Neural cell (in vitro differentiated cells): ENCODE data around the gene MACROH2A1. TPM values are rescaled to one million over a fixed set of nuclear protein-coding genes. Genes with fewer than 3 reads are reported as not detected.

Source experiments
- H2AFZ ChIP-seq: fragments of 200-600, 300-800 bp; sonication (generic), shearing (Covaris generic); 2 replicates; pipeline ENCODE4 v1.6.0; 2014; ENCODE audit warnings: low read depth, mild to moderate bottlenecking, antibody characterized with exemption, low read length, moderate library complexity
- H3F3A ChIP-seq: fragments of 200-600 bp; shearing (Covaris generic); 2 replicates; pipeline ENCODE4 v1.6.1; 2016; ENCODE audit warnings: mild to moderate bottlenecking, moderate library complexity, mixed read lengths, antibody characterized with exemption, low read length; ENCODE audit not compliant: insufficient read depth, poor library complexity, severe bottlenecking
- H3K27ac ChIP-seq: fragments of 200-600, 300-800 bp; sonication (generic), shearing (Covaris generic); 2 replicates; pipeline ENCODE4 v1.5.1; 2014; ENCODE audit warnings: mild to moderate bottlenecking, low read length, moderate library complexity
- H3K27me3 ChIP-seq: fragments of 300-800, 200-600 bp; sonication (generic), shearing (Covaris generic); 2 replicates; pipeline ENCODE4 v1.6.0; 2014; ENCODE audit warnings: mild to moderate bottlenecking, low read depth, low read length, moderate library complexity; ENCODE audit not compliant: insufficient read depth
- H3K36me3 ChIP-seq: fragments of 300-800, 200-600 bp; sonication (generic), shearing (Covaris generic); 2 replicates; pipeline ENCODE4 v1.5.1; 2014; ENCODE audit warnings: mild to moderate bottlenecking, antibody characterized with exemption, low read length, moderate library complexity; ENCODE audit not compliant: insufficient read depth
- H3K4me2 ChIP-seq: fragments of 300-800, 200-600 bp; sonication (generic), shearing (Covaris generic); 2 replicates; pipeline ENCODE4 v1.6.0; 2014; ENCODE audit warnings: mild to moderate bottlenecking, low read length
- H3K4me3 ChIP-seq: fragments of 300-800, 200-600 bp; sonication (generic), shearing (Covaris generic); 2 replicates; pipeline ENCODE4 v1.5.1; 2014; ENCODE audit warnings: mild to moderate bottlenecking, low read length, moderate library complexity
- H3K79me2 ChIP-seq: fragments of 200-600 bp; shearing (Covaris generic); replicated peaks from 2 replicates; pipeline ENCODE4 v1.6.0; 2014; ENCODE audit warnings: mild to moderate bottlenecking, low read length, moderate library complexity; ENCODE audit not compliant: insufficient read depth
- H3K9ac ChIP-seq: fragments of 300-800, 200-600 bp; sonication (generic), shearing (Covaris generic); 2 replicates; pipeline ENCODE4 v1.6.1; 2016; ENCODE audit warnings: mild to moderate bottlenecking, low read length, mixed read lengths
- H3K9me2 ChIP-seq: fragments of 200-600 bp; shearing (Covaris generic); 2 replicates; pipeline ENCODE4 v1.6.1; 2016; ENCODE audit warnings: mild to moderate bottlenecking, low read length, mixed read lengths; ENCODE audit not compliant: insufficient read depth
- H3K9me3 ChIP-seq: fragments of 200-600, 300-800 bp; sonication (generic), shearing (Covaris generic); 2 replicates; pipeline ENCODE4 v1.6.1; 2016; ENCODE audit warnings: mild to moderate bottlenecking, mixed run types, low read length, moderate library complexity, mixed read lengths
- H4K20me1 ChIP-seq: fragments of 200-600 bp; shearing (Covaris generic); 2 replicates; pipeline ENCODE4 v1.6.1; 2016; ENCODE audit warnings: mild to moderate bottlenecking, mixed run types; ENCODE audit not compliant: insufficient read depth
- CTCF ChIP-seq: fragments of 450-650 bp; IDR thresholded peaks from 2 replicates; pipeline ENCODE4 v1.5.1; 2014; ENCODE audit warnings: antibody characterized with exemption, mild to moderate bottlenecking, moderate library complexity; ENCODE audit not compliant: poor library complexity, severe bottlenecking
- EP300 ChIP-seq: fragments of 450-650 bp; conservative IDR thresholded peaks from 2 replicates; pipeline ENCODE4 v1.6.1; 2014; ENCODE audit warnings: antibody characterized with exemption, mild to moderate bottlenecking, moderate library complexity; ENCODE audit not compliant: poor library complexity, severe bottlenecking
- EZH2 ChIP-seq: fragments of 200-600, 300-800 bp; shearing (Covaris generic), sonication (generic); IDR thresholded peaks from 2 replicates; pipeline ENCODE4 v1.6.1; 2014; ENCODE audit warnings: antibody characterized with exemption, low read length, borderline replicate concordance, mild to moderate bottlenecking; ENCODE audit not compliant: insufficient read depth, poor library complexity, severe bottlenecking
- MXI1 ChIP-seq: fragments of 450-650 bp; conservative IDR thresholded peaks from 2 replicates; pipeline ENCODE4 v1.6.1; 2014; ENCODE audit warnings: antibody characterized with exemption, mild to moderate bottlenecking; ENCODE audit not compliant: poor library complexity, severe bottlenecking
- POLR2AphosphoS5 ChIP-seq: IDR thresholded peaks from 2 replicates; pipeline ENCODE4 v1.6.1; 2012
- RAD21 ChIP-seq: fragments of 450-650 bp; conservative IDR thresholded peaks from 2 replicates; pipeline ENCODE4 v1.6.1; 2014; ENCODE audit warnings: antibody characterized with exemption, mild to moderate bottlenecking, moderate library complexity
- REST ChIP-seq: IDR thresholded peaks from 2 replicates; pipeline ENCODE4 v1.6.1; 2012; ENCODE audit warnings: borderline replicate concordance
- SMC3 ChIP-seq: fragments of 450-650 bp; conservative IDR thresholded peaks from 2 replicates; pipeline ENCODE4 v1.6.1; 2014; ENCODE audit warnings: antibody characterized with exemption, mild to moderate bottlenecking, moderate library complexity; ENCODE audit not compliant: poor library complexity
- TAF1 ChIP-seq: IDR thresholded peaks from 2 replicates; pipeline ENCODE4 v1.6.1; 2012; ENCODE audit warnings: low read depth
- polyA plus RNA-seq: library from polyadenylated mRNA; depleted of rRNA; stranded (reverse); fragments of >200 nt; gene quantifications from 2 replicates; pipeline ENCODE4 v1.2.3, GENCODE V29; 2014

MACROH2A1 gene
- polyA plus RNA-seq, 1 donor from 2014 or later = 351 TPM

- H3K4me2 ChIP-seq = no peak overlapping the region
- H3K27me3 ChIP-seq = no peaks in the 10 kb centered on the region
- no peaks in the 10 kb centered on the region for H3K9me3 ChIP-seq
- H3K4me3 ChIP-seq = no peak overlapping the region
- H2AFZ ChIP-seq = no peak overlapping the region
- no peak overlapping the region for H3K27ac ChIP-seq
- H3K9me2 ChIP-seq = no peaks in the 10 kb centered on the region
- H3F3A ChIP-seq = no peaks in the 10 kb centered on the region
- H3K9ac ChIP-seq = no peak overlapping the region
- H3K79me2 ChIP-seq = no peaks in the 10 kb centered on the region
- peaks cover 4% of the 10 kb centered on the region for H3K36me3 ChIP-seq
- no peaks in the 10 kb centered on the region for H4K20me1 ChIP-seq
- no peak for TF ChIP-seq RAD21
- no peak for TF ChIP-seq EZH2
- TF ChIP-seq MXI1 = no peak
- no peak for TF ChIP-seq TAF1
- TF ChIP-seq SMC3 = no peak
- no peak for TF ChIP-seq CTCF
- no peak for TF ChIP-seq EP300
- TF ChIP-seq REST = no peak
- no peak for TF ChIP-seq POLR2AphosphoS5
Measured at GRCh38 chr5:135353952-135354721, 44.9 kb downstream of the MACROH2A1 start.

- Histone ChIP-seq H3K79me2 (no peaks in the 10 kb centered on the region), H3K9ac (no peak overlapping the region), H3F3A (no peaks in the 10 kb centered on the region), H4K20me1 (no peaks in the 10 kb centered on the region), H3K4me2 (no peak overlapping the region), H3K9me3 (no peaks in the 10 kb centered on the region), H2AFZ (no peak overlapping the region), H3K9me2 (no peaks in the 10 kb centered on the region), H3K4me3 (no peak overlapping the region), H3K36me3 (peaks cover 4% of the 10 kb centered on the region), H3K27me3 (no peaks in the 10 kb centered on the region), H3K27ac (no peak overlapping the region)
- TF ChIP-seq POLR2AphosphoS5 (no peak), RAD21 (no peak), CTCF (no peak), EP300 (no peak), REST (no peak), EZH2 (no peak), TAF1 (no peak), SMC3 (no peak), MXI1 (no peak)
Measured at GRCh38 chr5:135350536-135350935, 48.5 kb downstream of the MACROH2A1 start.
